ENCODE measurements around the gene PREPL.

DNA sequence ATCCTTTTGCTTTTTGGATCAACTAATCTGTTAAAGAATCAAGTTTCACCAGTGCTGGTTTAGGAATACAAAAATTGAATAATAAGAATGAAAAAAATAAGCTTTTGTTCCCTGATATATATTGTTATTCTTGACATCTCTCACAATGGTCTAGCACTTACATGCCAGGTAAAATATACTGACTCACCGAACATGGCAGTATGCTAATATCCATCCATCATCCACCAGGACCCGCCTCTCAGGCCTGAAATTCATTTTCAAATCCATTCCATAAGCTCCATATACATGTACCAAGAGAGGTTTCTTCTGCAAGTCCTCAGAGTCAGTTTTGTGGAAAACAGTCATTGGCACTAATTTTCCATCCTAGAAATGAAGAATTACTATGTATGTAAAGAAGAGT lies 32.5 kb downstream of the PREPL start:
- TF ChIP-seq EZH2 (IDR thresholded peaks at IDR 0.05; ENCODE audit: borderline replicate concordance, low read length): no peak
- TF ChIP-seq, protein P1, sequence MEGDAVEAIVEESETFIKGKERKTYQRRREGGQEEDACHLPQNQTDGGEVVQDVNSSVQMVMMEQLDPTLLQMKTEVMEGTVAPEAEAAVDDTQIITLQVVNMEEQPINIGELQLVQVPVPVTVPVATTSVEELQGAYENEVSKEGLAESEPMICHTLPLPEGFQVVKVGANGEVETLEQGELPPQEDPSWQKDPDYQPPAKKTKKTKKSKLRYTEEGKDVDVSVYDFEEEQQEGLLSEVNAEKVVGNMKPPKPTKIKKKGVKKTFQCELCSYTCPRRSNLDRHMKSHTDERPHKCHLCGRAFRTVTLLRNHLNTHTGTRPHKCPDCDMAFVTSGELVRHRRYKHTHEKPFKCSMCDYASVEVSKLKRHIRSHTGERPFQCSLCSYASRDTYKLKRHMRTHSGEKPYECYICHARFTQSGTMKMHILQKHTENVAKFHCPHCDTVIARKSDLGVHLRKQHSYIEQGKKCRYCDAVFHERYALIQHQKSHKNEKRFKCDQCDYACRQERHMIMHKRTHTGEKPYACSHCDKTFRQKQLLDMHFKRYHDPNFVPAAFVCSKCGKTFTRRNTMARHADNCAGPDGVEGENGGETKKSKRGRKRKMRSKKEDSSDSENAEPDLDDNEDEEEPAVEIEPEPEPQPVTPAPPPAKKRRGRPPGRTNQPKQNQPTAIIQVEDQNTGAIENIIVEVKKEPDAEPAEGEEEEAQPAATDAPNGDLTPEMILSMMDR (conservative IDR thresholded peaks at IDR 0.05 in 1 of 2, IDR thresholded peaks at IDR 0.05 in 1 of 2; ENCODE audit: extremely low read depth in 1 of 2, insufficient read depth in 1 of 2, low read depth in 1 of 2, low read length in 2 of 2): no peak

All from mammary epithelial cell (primary cell).